ENCODE results near the gene ZDHHC24. TPM values are rescaled to one million over a fixed set of nuclear protein-coding genes. Genes with fewer than 3 reads are reported as not detected.

ZDHHC24 gene
- total and polyA plus RNA-seq, 2 experiments from 2014 or later, result 5.6 to 13.1 TPM

DNA sequence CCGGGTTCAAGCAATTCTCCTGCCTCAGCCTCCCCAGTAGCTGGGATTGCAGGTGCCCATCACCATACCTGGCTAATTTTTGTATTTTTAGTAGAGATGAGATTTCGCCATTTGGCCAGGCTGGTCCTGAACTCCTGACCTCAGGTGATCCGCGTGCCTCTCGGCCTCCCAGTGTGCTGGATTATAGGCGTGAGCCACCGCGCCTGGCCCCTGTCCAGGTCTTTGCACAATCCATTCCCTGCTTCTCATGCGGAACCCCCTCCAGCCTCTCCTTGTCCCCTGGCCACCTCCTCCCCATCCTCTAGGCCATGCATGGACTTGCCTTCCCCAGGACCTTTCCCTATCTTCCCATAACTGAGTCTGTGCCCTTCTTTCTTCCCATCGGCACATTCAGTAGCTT is 56.9 kb downstream of the ZDHHC24 start:
- Histone ChIP-seq H3K27me3 (ENCODE audit: insufficient read depth) (no peaks in the 10 kb centered on the region), H3K27ac (ENCODE audit: low read depth) (no peak overlapping the region), H3K4me1 (ENCODE audit: insufficient read depth) (peaks cover 5% of the 10 kb centered on the region), H3K4me3 (no peak overlapping the region), H3K79me2 (replicated peaks; ENCODE audit: insufficient read depth) (no peaks in the 10 kb centered on the region), H3F3A (replicated peaks; ENCODE audit: low read depth) (0 out of 2 replicates have a peak, but pooled peaks cover 6% of the 10 kb centered on the region), H4K20me1 (replicated peaks; ENCODE audit: insufficient read depth) (no peaks in the 10 kb centered on the region), H3K9me2 (ENCODE audit: insufficient read depth) (no peaks in the 10 kb centered on the region), H3K36me3 (ENCODE audit: insufficient read depth) (0 out of 2 replicates have a peak, but pooled peaks cover under 1% of the 10 kb centered on the region), H2AFZ (no peak overlapping the region), H3K4me2 (no peak overlapping the region)
- H3K36me3 Mint-ChIP-seq (ENCODE audit: low read depth), result peaks cover 32% of the 10 kb centered on the region
- H3K9me3 Mint-ChIP-seq, result no peaks in the 10 kb centered on the region
- ATAC-seq, result no peak
- TF ChIP-seq, protein P1, sequence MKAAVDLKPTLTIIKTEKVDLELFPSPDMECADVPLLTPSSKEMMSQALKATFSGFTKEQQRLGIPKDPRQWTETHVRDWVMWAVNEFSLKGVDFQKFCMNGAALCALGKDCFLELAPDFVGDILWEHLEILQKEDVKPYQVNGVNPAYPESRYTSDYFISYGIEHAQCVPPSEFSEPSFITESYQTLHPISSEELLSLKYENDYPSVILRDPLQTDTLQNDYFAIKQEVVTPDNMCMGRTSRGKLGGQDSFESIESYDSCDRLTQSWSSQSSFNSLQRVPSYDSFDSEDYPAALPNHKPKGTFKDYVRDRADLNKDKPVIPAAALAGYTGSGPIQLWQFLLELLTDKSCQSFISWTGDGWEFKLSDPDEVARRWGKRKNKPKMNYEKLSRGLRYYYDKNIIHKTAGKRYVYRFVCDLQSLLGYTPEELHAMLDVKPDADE (IDR thresholded peaks at IDR 0.05), result no peak
- TF ChIP-seq, protein P2, sequence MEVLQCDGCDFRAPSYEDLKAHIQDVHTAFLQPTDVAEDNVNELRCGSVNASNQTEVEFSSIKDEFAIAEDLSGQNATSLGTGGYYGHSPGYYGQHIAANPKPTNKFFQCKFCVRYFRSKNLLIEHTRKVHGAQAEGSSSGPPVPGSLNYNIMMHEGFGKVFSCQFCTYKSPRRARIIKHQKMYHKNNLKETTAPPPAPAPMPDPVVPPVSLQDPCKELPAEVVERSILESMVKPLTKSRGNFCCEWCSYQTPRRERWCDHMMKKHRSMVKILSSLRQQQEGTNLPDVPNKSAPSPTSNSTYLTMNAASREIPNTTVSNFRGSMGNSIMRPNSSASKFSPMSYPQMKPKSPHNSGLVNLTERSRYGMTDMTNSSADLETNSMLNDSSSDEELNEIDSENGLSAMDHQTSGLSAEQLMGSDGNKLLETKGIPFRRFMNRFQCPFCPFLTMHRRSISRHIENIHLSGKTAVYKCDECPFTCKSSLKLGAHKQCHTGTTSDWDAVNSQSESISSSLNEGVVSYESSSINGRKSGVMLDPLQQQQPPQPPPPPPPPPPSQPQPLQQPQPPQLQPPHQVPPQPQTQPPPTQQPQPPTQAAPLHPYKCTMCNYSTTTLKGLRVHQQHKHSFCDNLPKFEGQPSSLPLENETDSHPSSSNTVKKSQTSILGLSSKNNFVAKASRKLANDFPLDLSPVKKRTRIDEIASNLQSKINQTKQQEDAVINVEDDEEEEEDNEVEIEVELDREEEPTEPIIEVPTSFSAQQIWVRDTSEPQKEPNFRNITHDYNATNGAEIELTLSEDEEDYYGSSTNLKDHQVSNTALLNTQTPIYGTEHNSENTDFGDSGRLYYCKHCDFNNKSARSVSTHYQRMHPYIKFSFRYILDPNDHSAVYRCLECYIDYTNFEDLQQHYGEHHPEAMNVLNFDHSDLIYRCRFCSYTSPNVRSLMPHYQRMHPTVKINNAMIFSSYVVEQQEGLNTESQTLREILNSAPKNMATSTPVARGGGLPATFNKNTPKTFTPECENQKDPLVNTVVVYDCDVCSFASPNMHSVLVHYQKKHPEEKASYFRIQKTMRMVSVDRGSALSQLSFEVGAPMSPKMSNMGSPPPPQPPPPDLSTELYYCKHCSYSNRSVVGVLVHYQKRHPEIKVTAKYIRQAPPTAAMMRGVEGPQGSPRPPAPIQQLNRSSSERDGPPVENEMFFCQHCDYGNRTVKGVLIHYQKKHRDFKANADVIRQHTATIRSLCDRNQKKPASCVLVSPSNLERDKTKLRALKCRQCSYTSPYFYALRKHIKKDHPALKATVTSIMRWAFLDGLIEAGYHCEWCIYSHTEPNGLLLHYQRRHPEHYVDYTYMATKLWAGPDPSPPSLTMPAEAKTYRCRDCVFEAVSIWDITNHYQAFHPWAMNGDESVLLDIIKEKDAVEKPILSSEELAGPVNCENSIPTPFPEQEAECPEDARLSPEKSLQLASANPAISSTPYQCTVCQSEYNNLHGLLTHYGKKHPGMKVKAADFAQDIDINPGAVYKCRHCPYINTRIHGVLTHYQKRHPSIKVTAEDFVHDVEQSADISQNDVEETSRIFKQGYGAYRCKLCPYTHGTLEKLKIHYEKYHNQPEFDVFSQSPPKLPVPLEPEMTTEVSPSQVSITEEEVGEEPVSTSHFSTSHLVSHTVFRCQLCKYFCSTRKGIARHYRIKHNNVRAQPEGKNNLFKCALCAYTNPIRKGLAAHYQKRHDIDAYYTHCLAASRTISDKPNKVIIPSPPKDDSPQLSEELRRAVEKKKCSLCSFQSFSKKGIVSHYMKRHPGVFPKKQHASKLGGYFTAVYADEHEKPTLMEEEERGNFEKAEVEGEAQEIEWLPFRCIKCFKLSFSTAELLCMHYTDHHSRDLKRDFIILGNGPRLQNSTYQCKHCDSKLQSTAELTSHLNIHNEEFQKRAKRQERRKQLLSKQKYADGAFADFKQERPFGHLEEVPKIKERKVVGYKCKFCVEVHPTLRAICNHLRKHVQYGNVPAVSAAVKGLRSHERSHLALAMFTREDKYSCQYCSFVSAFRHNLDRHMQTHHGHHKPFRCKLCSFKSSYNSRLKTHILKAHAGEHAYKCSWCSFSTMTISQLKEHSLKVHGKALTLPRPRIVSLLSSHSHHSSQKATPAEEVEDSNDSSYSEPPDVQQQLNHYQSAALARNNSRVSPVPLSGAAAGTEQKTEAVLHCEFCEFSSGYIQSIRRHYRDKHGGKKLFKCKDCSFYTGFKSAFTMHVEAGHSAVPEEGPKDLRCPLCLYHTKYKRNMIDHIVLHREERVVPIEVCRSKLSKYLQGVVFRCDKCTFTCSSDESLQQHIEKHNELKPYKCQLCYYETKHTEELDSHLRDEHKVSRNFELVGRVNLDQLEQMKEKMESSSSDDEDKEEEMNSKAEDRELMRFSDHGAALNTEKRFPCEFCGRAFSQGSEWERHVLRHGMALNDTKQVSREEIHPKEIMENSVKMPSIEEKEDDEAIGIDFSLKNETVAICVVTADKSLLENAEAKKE (CRISPR knock-in tag; IDR thresholded peaks at IDR 0.05), result no peak
- no peak for TF ChIP-seq ZNF331 (CRISPR knock-in tag; IDR thresholded peaks at IDR 0.05; ENCODE audit: low read depth)
- TF ChIP-seq EZH2phosphoT487 (IDR thresholded peaks at IDR 0.05; ENCODE audit: unreplicated experiment), result no peak
- no peak for TF ChIP-seq NANOG (IDR thresholded peaks at IDR 0.05; ENCODE audit: borderline replicate concordance)
- TF ChIP-seq, protein P3, sequence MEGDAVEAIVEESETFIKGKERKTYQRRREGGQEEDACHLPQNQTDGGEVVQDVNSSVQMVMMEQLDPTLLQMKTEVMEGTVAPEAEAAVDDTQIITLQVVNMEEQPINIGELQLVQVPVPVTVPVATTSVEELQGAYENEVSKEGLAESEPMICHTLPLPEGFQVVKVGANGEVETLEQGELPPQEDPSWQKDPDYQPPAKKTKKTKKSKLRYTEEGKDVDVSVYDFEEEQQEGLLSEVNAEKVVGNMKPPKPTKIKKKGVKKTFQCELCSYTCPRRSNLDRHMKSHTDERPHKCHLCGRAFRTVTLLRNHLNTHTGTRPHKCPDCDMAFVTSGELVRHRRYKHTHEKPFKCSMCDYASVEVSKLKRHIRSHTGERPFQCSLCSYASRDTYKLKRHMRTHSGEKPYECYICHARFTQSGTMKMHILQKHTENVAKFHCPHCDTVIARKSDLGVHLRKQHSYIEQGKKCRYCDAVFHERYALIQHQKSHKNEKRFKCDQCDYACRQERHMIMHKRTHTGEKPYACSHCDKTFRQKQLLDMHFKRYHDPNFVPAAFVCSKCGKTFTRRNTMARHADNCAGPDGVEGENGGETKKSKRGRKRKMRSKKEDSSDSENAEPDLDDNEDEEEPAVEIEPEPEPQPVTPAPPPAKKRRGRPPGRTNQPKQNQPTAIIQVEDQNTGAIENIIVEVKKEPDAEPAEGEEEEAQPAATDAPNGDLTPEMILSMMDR (conservative IDR thresholded peaks at IDR 0.05; ENCODE audit: low read depth in 2 of 2), result no peak
- no peak for TF ChIP-seq CREB1 (CRISPR knock-in tag; IDR thresholded peaks at IDR 0.05; ENCODE audit: low read depth)
- TF ChIP-seq, protein P4, sequence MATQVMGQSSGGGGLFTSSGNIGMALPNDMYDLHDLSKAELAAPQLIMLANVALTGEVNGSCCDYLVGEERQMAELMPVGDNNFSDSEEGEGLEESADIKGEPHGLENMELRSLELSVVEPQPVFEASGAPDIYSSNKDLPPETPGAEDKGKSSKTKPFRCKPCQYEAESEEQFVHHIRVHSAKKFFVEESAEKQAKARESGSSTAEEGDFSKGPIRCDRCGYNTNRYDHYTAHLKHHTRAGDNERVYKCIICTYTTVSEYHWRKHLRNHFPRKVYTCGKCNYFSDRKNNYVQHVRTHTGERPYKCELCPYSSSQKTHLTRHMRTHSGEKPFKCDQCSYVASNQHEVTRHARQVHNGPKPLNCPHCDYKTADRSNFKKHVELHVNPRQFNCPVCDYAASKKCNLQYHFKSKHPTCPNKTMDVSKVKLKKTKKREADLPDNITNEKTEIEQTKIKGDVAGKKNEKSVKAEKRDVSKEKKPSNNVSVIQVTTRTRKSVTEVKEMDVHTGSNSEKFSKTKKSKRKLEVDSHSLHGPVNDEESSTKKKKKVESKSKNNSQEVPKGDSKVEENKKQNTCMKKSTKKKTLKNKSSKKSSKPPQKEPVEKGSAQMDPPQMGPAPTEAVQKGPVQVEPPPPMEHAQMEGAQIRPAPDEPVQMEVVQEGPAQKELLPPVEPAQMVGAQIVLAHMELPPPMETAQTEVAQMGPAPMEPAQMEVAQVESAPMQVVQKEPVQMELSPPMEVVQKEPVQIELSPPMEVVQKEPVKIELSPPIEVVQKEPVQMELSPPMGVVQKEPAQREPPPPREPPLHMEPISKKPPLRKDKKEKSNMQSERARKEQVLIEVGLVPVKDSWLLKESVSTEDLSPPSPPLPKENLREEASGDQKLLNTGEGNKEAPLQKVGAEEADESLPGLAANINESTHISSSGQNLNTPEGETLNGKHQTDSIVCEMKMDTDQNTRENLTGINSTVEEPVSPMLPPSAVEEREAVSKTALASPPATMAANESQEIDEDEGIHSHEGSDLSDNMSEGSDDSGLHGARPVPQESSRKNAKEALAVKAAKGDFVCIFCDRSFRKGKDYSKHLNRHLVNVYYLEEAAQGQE (IDR thresholded peaks at IDR 0.05; ENCODE audit: unreplicated experiment), result no peak
- TF ChIP-seq STAT1 (IDR thresholded peaks at IDR 0.05; ENCODE audit: unreplicated experiment), result no peak
- no peak for TF ChIP-seq EZH2 (IDR thresholded peaks at IDR 0.05; ENCODE audit: low read depth, unreplicated experiment)
- TF ChIP-seq JUNB (IDR thresholded peaks at IDR 0.05; ENCODE audit: unreplicated experiment), result no peak
- no peak for TF ChIP-seq ZNF114 (CRISPR knock-in tag; IDR thresholded peaks at IDR 0.05)
- TF ChIP-seq POLR2AphosphoS5 (IDR thresholded peaks at IDR 0.05; ENCODE audit: low read depth), result no peak
- H3K27ac Mint-ChIP-seq, result no peak overlapping the region
- DNase-seq (ENCODE audit: low spot score), result no peak
- H3K4me3 Mint-ChIP-seq, result no peak overlapping the region
- H3K4me1 Mint-ChIP-seq, result peaks cover 6% of the 10 kb centered on the region
- H3K27me3 Mint-ChIP-seq (ENCODE audit: insufficient read depth, low read depth, poor library complexity), result peaks cover 12% of the 10 kb centered on the region
